ENCODE measurements around the gene MTR.
"Not testable (repeated sequence)": the region's sequence is repeated elsewhere in the genome, so short reads cannot be mapped to it uniquely, and the experiment has no call there.

Gene MTR

DNA sequence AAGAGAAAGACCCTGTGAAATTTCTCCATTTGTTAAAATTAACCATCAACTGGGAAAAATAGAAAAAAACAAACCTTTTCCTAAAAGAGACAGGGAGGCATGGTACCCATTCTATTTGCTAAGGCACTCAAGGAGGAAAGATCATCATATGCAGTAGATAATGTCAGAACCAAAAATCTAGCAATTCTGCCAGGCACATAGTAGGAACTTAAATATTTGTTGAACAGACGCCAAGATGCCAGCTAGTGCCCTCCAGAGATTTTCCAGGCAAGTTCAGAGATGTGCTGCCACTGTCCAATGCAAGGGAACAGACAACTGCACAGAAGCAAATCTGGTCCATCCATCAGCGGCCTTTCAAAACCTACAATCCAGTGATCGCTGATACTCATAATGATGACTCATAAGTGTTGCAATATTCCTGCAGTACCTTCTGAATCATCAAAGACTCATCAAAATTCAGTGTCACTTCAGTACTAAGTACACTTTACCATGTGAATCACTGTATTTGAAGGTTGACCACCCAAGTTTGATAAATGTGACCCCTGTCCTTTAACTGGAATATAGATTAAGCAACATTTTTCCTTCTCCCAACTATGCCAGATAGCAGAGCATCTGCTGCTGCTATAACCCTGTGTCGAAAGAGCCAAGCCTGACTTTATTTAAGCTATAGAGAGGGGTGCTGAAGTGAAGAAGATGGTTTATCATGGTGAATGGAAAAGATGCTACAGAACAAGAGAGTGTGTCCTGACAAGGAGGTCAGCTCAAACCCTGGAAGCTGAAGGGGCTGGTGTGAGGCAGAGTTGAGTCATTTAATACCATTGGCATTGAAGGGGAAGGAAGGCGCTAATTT lies 110.0 kb downstream of the MTR start:
- DNase-seq (ENCODE audit: low spot score): no peak

DNA sequence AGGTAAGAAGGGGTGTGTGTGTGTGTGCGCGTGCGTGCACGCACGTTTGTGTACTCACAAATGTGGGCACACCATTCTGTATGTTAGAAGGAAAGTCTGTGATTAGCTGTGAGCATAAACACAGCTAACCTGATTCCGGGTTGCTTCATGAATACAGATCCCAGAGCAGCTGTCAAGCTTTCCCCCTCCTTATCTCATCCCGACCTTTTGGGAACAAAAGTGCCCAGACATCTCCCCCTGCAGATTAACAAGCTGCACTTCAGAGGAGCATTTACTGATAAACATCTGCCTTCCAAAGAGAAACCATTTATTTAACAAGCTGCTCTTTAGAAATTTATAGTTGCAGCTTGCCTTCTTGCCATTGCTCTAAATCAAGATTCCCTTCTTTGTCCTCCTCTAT lies 112.1 kb downstream of the MTR start:
- DNase-seq (ENCODE audit: low spot score): no peak

DNA sequence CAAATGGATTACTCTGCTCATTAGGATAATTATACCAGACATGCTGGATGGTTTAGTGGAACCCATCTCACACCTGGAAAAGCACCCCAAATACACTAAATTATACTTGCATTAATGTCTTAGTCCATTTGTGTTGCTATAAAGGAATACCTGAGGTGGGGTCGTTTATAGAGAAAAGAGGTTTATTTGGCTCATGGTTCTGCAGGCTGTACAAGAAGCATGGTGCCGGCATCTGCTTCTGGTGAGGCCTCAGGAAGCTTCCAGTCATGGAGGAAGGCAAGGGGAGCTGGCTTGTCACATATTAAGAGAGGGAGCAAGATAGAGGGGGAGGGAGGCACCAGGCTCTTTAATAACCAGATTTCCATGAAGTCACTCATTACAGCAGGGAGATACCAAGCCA lies 113.6 kb downstream of the MTR start:
- DNase-seq (ENCODE audit: low spot score): no peak

DNA sequence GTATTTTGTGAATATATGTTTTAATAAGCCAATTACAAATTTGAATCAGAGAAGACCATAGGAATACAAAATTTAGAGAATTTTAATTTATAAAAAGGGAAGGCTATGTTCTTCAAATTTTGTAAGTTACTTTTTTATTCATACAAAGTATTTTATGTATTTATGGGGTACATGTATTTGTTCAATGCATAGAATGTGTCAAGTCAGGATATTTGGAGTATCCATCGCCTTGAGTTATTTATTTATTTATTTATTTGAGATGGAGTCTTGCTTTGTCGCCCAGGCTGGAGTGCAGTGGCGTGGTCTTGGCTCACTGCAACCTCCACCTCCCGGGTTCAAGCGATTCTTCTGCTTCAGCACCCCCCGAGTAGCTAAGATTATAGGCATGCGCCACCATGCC lies 116.0 kb downstream of the MTR start:
- DNase-seq (ENCODE audit: low spot score): not testable (repeated sequence)

DNA sequence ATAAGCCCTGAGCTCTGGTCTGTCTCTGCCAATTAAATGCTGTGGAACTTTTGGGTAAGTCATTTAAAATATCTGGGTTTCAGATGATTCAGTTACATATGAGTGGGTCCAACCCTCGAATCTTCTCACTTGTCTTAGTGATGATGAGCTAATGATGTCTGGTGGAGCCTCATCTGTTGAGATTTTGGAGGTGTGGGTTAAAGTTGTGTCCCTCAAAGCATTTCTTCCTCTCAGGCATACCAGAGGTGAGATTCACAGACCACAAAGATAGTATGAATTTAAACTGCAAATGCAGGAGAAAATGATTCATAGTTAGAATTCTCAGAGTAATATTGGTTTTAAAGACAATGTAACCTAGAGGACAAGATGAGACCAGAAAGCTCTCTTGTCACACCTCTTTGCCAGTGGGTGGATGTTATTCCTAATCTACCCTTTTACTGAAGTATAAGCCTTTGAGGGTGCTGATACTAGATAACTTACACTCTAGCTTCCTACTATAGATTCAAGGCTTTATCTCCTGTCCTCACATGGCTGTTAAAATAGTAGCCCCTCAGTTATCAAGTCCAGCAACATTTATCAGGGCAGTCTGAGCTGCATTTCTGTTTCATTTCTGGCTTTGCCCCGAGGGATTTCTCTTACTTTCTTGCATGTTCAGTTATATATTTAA lies 118.4 kb downstream of the MTR start:
- DNase-seq (ENCODE audit: low spot score): no peak

DNA sequence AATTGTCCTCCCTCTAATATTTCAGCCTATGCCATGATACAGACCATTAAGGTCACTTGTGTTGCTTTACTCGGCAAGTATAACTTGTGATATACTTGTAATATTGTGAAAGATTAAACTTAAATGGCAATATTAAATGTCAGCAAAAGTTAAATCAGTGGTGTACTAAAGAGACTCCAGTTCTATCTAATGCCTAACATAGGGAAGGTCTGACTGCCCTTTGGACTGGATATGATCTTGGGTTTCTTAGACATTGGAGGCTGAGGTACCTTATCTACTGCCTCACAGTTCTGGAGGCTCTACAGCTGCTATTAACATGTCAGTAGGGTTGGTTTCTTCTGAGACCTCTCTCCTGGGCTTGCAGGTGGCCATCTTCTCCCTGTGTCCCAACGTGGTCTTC lies 119.3 kb downstream of the MTR start:
- DNase-seq (ENCODE audit: low spot score): no peak

DNA sequence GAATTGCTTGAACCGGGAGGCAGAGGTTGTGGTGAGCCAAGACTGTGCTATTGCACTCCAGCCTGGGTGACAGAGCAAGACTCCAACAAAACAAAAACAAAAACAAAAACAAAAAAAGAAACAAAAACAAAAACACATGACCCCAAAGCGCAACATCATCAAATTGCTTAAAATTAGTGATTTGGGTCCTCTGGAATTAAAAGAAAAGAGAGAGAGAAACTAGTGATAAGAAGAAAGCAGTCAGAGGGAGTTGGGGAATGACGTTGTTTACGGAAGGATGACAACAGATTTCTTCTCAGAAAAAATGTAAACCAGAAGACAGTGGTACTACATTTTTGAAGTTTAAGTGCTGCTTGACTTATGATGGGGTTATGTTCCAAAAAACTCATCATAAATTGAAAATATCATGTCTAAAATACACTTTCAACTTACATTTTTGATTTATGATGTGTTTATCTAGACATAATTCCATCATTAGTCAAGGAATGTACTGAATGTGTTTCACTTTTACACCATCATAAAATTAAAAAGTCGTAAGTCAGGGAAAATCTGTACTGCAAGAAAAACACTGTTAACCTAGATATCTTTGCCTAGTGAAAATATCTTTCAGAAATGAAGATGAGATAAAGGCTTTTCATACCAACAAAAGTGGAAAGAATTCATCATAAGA lies 121.2 kb downstream of the MTR start:
- DNase-seq (ENCODE audit: low spot score): no peak

DNA sequence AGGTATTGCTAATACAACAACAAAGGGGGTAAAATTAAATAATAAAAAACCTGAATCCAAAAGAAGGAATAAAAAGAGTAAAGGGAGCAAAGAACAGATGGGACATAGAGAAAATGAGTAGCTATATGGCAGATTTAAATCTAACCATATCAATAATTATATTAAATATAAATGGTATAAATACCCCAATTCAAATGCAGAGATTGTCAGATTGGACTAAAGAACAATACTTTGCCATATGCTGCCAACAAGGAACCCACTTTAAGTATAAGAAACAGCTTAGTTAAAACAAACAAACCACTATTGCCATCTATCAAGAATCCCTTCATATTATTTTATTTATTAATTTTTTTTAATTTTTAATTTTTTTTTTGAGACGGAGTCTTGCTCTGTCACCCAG lies 122.4 kb downstream of the MTR start:
- DNase-seq (ENCODE audit: low spot score): no peak

DNA sequence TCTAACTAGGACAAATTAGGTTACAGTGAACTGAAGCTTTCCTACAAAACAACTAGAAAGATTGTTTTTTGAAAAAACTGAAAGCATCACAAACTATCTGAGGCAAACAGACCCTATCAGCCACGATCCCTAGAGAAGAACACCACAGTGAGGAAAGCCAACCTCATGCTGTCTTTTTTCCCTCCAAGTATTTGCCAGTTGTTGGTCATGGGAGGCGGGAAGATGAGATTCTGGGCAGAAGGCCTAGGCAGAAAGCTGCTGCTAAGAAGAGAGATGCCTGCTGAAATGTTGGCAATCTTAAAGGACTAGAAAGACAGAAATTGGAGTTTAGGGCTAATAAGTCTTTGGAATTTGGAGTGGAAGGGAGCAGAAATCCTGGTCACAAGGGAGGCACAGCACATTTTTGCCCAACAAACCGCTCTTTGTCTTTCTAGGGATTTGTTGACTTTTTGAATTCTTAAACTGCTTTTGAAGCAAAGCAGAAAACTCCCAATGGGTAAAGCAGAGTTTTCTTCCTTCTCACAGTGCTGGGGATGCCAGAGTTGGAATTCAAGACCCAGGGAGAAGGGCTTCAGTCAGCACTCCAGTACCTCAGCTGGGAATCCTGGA lies 125.3 kb downstream of the MTR start:
- DNase-seq (ENCODE audit: low spot score): no peak

DNA sequence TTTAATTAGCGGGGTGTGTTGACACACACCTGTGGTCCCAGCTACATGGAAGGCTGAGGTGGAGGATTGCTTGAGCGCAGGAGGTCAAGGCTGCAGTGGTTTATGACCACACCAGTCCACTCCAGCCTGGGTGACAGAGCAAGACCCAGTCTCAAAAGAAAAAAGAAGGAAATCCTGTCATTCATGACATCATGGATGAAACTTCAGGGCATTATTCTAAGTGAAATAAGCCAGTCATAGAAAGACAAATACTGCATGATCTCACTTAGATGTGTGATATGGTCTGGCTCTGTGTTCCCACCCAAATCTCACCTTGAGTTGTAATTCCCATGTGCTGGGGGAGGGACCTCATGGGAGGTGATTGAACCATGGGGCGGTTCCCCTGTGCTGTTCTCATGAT lies 126.5 kb downstream of the MTR start:
- no peak for DNase-seq (ENCODE audit: low spot score)

DNA sequence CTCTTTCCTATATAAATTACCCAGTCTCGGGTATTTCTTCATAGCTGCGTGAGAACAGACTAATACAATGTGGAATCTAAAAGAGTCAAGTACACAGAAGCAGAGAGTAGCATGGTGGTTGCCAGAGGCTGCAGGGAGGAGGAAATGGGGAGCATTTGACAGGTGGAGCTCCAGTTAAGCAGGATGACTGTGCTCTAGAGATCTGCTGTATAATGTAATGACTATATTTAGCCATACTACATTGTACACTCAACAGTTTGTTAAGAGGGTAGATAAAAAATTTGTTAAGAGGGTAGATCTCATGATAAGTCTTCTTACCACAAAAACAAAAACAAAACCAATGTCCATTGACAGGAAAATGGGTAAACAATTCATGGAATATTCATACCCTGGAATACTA lies 127.1 kb downstream of the MTR start:
- no peak for DNase-seq (ENCODE audit: low spot score)

DNA sequence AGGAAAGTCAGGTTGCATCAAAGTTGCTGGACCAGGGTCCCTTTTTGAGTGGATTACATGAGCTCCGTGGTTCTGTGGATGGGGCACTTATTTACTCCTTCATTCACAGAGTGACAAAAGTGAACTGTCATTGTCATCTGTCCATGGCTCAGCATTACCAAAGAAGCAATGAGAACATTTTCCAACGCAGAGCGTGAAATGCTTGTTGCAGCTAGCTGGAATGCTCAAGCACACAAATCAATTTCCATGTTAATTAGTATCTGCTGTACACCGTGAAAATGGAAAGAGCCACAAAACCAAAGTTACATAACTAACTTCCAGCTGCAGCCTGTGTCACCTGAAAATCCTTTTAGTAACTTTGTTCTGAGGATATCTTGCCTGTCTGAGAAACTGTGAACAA lies 130.3 kb downstream of the MTR start:
- DNase-seq (ENCODE audit: low spot score): no peak

DNA sequence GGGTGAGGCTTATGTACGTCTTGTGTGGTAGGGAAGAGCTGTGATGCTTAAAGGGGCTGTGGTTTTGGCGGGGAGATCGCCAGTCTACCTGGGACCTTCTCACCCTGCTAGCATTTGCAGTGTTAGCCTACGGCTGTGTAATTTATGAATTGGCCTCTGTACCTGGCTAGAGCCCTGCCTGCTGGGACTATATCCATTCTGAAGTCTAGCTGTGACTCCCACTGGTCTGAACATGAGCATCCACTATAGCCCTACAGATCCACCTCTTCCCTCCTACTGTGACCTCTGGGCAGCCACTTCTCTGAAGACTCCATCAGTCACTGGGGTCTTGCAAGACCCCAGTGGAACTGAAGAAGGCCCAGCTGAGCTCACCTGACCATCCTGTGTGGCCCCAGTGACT lies 135.4 kb downstream of the MTR start:
- no peak for DNase-seq (ENCODE audit: low spot score)

DNA sequence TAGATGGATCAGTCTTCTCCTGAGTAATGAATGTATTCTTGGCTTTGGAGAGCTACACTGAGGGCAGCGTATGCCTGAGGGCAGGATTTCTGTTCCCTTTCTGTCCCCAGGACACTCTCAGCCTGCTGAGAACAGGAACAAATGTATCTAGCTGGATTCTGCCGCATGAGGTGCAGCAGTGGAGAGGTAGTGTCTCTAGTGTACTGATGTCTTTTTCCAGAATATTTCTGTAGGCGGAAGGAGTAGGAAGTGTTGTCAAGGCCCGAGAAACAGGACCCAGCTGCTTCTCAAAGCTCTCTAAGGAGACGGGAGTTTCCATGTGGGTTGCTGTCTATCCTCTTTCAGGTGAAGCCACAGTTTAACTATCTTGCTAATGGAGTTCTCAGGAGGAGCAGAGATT lies 143.7 kb downstream of the MTR start:
- DNase-seq (ENCODE audit: low spot score): no peak

DNA sequence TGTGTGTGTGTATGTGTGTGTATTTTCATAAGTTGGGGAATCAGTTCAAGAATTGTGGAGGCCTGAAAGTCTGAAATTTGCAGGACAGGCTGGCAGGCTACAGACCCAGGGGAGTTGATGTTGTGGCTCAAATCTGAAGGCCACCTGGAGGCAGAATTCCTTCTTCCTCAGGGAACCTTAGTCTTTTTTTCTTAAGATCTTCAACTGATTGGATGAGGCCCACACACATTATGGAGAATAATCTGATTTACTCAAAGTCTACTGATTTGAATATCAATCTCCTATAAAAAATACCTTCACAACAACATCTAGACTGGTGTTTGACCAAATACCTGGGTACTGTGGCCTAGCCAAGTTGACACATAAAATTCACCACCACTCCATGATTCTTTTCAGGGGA lies 147.3 kb downstream of the MTR start:
- DNase-seq (ENCODE audit: low spot score): no peak

DNA sequence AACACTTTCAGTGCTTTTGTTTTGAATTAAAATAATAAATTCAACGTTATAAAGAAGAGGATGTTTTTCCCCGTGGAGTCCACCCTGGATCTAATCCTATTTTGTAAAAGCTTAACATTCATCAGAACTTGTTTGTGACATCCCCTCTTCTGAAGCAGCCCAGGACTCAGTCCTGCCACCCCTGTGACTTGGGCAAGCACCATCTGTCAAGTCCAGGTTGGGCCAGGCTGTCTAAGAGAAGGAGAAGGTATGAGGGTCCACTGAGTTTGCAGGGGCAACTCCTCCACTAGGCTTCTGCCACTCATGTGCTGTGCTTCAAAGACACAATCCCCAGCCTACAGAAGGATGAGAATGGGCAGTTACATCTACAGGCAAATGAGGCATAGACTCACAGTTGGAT lies 149.5 kb downstream of the MTR start:
- no peak for DNase-seq (ENCODE audit: low spot score)

DNA sequence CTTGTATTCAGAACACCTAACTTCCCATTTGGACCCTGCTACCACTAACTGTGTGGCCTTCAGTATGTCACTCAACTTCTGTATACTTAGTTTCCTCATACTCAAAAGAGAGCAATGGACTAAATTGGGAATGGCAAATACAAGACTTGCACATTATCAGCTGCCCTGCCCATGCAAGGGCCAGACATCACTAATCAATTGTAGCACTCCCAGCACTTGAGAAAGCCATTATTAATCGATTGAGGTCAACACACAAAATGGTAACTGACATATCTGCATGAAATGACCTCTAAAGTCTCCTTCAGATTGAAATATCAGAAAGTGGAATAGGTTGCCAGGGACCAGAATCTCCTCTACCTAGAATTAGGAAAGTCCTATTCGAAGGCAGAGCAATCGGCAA lies 149.9 kb downstream of the MTR start:
- no peak for DNase-seq (ENCODE audit: low spot score)

DNA sequence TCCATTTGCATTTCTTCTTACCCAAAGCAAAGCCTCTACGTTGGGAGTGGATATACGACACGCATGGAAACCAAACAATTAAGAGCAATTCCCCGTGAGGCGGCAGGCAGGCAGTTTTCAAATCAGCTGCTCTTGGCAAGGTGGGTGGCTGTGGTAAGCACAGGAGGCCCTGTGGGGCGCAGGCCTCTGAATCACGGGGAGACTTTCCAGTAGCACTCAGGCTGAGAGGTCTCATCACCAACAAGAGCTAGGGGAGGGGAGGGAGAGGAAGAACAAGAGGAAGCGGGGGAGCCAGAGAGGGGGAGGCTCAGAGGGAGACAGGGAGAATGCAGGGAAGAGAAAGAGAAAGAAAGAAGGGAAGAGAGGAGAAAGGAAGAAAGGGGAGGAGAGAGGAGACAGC lies 152.7 kb downstream of the MTR start:
- no peak for DNase-seq (ENCODE audit: low spot score)

DNA sequence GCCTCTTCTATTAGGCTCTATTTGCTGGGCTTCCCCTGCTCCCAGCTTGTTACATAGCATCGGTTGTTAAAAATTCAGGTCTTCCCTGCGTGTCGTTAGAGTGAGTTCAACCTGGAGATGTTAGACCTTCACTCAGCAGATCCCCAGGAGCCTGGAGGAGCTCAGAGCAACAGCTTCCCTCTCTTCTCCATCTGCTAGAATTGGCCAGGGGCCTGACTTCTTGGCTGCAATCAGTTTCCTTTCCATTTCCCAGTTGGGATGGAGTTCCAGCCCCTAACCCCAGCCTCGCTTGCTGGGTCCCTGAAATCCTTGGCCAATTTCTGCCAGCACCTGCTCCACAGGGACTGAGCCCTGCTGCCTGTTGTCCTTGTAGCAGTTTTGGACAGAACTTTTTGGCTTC lies 153.3 kb downstream of the MTR start:
- no peak for DNase-seq (ENCODE audit: low spot score)

DNA sequence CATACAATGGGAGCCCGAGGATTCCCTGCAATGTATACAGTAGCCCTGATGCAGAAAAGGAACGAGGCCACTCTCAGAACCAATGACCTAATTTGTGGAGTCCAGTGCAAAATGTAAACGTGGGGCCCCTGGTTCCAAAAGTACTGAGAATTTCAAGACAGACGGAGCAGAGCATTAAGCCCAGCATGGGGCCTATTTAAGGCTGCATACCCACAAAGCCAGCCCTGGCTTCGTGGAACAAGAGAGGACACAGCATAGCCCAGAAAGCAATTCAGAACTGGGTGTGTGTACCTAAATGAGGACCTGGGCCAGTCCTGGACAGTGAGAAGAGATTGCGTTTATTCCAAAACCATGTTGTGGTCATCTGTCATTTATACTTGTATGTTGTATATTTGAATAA lies 153.9 kb downstream of the MTR start:
- no peak for DNase-seq (ENCODE audit: low spot score)

DNA sequence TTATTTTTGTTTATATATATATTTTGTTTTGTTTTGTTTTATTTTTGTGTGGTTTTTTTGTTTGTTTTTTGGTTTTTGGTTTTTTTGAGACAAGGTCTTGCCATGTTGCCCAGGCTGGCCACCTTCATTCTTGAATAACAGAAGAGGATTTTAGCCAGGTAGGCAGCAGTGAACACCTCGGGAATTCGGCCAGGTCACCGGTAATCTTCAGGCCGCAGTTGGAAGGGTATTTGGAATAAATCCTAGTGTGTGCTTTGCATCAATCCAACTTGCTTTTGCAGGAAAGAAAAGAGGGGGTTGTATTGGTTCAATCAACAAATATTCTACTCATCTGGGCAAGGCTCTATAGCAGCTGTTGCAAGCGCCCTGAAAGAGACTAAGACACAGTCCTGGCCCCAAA lies 155.3 kb downstream of the MTR start:
- DNase-seq (ENCODE audit: low spot score): no peak

DNA sequence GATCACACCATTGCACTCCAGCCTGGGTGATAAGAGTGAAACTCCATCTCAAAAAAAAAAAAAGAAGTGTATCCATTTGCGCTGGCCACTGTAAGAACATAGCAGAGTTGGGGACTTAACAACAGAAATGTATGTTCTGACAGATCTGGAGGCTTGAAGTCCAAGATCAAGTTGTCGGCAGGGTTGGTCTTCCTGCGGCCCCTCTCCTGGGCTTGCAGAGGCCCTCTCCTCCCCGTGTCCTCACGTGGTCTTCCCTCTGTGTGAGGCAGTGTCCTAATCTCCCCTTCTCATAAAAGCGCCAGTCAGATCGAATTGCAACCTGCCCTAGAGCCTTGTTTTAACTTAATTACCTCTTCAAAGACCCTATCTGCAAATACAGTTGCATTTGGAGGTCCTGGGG lies 156.6 kb downstream of the MTR start:
- peak; percentile 55 for DNase-seq (ENCODE audit: low spot score)
